Esophagus muscularis mucosa (tissue), 3 donors: Measurements from ENCODE around the gene IL4R.

ENCODE experiments used
- CTCF ChIP-seq, 3 experiments: fragments of 200-600 bp in 2 of 3; fragments of 450-650 bp in 1 of 3; sonication (generic) in 2 of 3; IDR thresholded peaks; one replicate each; pipeline ENCODE4 v1.5.1; 2017 to 2019; ENCODE audit warnings: antibody characterized with exemption in 3 of 3, mild to moderate bottlenecking in 2 of 3, moderate library complexity in 1 of 3
- POLR2A ChIP-seq: fragments of 450-650 bp; IDR thresholded peaks from one replicate; pipeline ENCODE4 v1.6.1; 2017; ENCODE audit warnings: antibody characterized with exemption, moderate library complexity, mild to moderate bottlenecking, low read depth
- POLR2AphosphoS5 ChIP-seq, 2 donors: sonication (generic); formaldehyde crosslinking; IDR thresholded peaks; one replicate each; pipeline ENCODE4 v1.6.1; 2017; ENCODE audit warnings: antibody characterized with exemption in 2 of 2

- TF ChIP-seq CTCF (IDR thresholded peaks at IDR 0.05) (no peak), POLR2A (no peak), POLR2AphosphoS5 (IDR thresholded peaks at IDR 0.05) (no peak)
These were observed 20.4 kb upstream of the IL4R start for GRCh38 chr16:27293343-27293742.
